SU-DHL-6 (cell line): Measurements from ENCODE around the gene ZCRB1.

ENCODE experiments used
- CTCF ChIP-seq: fragments of 200-600 bp; sonication (generic); IDR thresholded peaks from one replicate; pipeline ENCODE4 v1.5.1; 2017; ENCODE audit warnings: antibody characterized with exemption, mild to moderate bottlenecking, low read length, moderate library complexity; ENCODE audit not compliant: insufficient read depth, poor library complexity, severe bottlenecking
- EZH2phosphoT487 ChIP-seq: fragments of 200-600 bp; sonication (generic), shearing (Covaris generic); conservative IDR thresholded peaks from 2 replicates; pipeline ENCODE4 v1.6.1; 2018; ENCODE audit warnings: mild to moderate bottlenecking, antibody characterized with exemption, low read length, moderate library complexity, mixed read lengths

DNA sequence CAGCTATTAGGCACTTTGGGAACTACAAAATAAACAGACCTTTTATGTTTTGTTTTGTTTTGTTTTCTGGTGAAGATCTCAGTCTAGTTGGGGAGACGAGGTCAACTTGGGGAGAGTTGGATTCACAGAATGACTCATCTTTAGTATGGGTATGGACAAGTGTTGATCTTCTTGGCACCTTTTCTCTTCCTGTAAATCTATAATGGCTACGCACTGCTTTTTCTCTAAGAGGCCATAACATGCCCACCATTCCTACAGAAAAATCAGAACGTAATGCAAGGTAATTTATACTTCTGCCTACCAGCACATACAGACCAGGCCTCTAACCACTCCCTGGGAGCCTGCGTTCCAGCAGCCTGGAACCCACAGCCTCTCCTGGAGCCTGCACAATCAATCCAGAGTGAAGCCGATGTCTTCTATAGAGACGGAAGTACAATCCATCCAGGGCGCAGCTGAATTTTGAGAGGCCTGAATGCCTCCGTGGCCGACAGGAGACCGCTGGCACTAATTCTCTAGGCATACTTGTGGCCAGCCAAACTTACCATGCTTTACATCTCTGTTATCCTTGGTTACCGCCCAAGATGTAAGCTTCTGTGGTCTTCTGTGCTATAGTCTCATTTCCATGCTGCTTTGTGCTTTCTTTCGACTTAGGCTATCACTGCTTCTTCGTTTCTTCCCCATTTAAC is 790 bp upstream of the ZCRB1 start:
- TF ChIP-seq CTCF (no peak), EZH2phosphoT487 (no peak)
